CD4-positive, alpha-beta T cell treated with Interleukin-17A for 1 hour (primary cell): ENCODE results near the gene ENOX1.

Source experiments
- DNase-seq: peaks from one replicate; pipeline ENCODE4 v3.0.0-alpha.2; 2020

ENOX1 gene

DNA sequence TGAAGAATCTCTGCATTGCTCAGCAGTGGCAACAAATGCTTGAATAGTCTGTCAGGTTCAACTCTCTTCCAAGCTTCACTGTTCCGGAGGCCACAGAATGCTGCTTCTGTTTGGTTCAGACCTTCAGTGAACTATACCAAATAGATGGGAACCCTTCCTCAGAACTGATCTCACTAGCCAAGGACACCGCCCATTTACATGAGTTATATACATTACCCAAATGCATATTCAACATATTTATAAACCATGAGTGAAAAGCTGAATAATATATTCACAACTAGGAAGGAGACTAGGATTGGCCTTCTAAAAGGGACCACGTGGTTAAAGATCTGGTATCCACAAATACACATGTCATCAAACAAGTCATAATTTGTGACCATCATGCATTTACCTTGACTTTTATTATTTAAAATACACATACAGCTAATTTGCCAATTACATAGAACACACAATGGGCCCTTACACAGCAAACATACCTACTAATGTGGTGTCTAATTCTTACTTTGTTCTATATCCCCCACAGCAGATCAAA is 49.3 kb downstream of the ENOX1 start:
- DNase-seq: no peak

DNA sequence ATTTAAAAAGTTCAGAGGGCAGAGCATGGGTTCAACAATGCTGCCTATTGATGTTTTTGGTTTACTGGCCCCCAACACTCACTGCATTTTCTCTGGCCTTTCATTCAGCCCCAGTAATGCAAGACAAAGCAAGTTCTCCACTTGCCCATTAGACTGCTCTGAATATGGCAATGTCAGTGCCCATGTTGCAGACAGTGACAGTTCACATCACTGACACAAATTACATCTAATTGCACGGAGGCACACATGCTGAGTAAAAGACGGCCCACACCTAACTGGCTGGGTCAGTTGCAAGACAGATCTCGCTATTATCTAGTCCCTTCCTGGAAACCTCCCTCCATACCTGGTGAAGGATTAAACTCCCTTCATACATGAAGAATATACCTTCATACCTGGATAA is 54.0 kb downstream of the ENOX1 start:
- no peak for DNase-seq

DNA sequence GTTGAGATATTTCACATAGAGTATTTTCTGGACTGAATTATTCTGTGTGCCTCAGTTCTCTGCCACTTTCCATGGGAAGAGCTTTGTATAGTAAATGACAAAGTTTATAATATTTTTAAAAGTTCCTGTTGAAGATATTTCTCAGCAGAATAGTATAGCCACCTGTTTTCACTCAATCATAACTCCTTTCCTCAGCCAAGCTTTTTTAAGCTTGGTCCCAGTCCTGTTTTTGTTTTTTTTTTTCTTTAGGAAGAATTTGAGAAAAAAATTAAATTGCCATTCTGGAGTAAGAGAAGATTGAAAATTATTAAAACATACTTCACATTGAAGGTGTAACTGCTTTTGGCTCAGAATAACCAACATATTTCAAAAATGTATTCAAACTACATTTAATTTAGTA is 55.5 kb downstream of the ENOX1 start:
- no peak for DNase-seq

DNA sequence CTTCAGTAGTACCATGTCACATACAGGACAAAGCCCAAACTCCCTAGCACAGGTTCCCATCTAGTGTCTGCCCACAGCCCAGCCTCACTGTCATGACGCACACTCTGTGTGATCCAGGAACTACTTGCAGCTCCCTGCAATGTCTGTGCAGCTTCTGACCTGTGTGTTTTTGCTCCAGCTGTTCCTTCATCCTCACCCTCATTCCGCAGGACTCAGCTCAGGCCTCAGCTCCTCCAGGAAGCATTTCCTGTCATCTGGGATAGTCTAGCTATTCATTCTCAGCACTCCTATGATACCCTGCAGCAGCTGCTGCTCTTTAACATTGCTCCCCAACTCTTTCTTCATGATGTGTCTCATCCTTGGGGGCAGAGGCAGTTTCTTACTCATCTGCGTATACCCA is 56.1 kb downstream of the ENOX1 start:
- DNase-seq: no peak

DNA sequence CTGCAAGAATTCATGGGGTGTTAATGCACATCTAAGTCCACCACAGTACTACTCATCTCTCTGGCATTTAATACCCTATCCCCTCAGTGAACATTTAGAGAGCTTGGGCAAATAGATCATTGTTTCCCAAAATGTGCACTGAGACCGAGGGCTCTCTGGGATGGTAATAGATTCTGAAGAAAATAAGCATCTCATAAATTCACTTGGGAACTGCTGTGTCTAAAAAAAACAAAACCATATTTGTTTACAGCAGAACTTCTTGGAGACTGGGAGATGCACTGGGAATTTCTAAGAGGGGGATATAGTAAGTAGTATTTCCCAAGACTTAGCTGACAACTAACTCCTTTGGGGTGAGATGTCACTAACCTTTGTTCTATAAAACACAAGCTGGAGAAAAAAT is 58.4 kb downstream of the ENOX1 start:
- no peak for DNase-seq

DNA sequence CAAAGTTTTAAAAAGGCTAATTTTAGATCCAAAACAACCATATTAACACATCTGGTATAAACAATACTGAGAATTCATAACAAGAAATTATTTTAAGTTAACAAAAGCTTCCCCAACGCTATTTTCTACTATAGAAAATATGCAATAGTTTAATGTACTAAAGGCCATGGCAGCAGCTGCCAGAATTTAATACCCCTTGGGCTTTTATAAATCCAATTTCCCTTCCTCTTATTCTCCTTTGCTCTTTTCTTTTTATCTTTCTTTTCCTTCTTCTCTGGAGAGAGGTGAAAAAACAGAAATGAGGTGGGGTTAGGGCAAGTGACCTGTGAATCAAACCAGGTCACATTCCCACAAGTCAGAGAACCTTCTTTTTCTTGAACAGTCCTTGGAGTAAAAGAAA is 58.9 kb downstream of the ENOX1 start:
- no peak for DNase-seq

DNA sequence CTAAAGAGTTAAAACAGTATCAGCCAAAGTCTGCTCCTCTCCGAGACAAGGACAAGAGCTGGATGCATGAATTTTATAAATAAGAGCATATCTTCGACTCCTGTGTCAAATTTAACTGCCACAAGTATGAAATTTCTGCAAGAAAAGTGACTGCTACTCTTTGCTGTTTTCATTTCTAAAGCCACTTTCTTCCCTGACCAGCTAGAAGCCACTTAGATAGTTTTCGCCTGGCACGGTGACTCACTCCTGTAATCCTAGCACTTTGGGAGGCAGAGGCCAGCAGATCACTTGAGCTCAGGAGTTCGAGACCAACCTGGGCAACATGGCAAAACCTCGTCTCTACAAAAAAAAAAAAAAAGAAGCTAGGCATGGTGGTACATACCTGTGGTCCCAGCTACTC is 61.3 kb downstream of the ENOX1 start:
- DNase-seq: no peak

DNA sequence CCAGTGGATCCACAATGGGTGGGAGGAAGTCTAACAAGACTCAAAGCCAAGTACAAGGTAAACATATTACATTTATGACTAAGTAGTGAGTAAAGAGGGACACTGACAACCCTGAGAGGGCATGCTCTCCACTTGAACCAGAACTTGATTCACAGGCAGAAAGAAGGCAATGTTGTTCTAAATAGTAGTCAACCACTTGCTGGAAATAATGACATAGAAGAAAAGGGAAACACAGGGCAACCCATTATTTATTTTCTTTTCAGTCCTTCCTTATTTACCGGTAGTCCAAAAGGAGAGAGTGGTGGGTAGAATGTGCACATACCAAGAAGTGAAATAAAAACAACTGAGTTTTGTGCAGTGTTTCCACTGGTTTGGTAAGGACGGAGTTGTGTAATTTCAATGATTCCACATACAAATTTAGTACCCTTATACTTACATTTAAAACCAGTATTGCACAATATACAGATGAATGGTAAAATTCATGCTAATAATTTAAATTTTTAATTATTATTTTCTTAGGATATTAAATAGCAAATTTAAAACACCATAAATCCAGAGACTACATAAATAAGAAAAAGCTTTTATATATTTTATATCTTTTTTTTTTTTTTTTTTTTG is 65.9 kb downstream of the ENOX1 start:
- no peak for DNase-seq

DNA sequence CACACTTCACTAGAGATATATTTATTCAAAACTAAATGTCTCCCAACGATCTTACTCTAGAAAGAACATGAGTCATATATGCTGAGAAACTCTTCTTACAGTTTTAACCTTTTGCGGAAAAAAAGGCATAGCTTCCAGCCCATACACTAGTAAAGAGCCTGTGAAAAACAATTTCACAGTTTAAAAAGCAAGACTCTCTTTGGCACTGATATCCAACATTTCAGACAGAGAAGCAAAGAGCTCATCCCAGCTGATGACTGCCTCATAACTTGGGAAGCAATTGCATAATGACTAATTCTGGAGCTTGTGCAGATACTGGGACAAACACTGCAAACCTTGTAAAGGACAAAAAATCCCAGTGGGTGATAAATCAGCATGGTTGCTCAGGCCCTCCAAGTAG is 88.0 kb downstream of the ENOX1 start:
- no peak for DNase-seq

DNA sequence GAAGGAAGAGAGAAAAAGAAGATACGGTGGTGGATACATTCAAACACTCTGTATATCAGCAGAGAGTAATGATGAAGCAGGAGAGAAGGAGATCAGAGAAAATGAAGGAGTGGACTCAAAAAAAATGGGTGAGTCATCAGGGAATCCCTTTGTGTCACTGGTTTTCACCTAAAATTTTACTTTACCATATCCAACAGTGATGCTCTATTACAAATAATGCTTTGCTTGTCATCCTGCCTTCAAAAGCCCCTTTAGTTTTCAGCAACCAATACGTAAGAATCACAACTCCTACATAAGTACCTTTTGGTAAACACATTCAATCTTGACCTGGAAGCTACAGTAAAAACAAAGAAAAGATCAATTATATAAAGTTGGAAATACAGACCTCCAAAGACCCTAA is 88.8 kb downstream of the ENOX1 start:
- DNase-seq: no peak

DNA sequence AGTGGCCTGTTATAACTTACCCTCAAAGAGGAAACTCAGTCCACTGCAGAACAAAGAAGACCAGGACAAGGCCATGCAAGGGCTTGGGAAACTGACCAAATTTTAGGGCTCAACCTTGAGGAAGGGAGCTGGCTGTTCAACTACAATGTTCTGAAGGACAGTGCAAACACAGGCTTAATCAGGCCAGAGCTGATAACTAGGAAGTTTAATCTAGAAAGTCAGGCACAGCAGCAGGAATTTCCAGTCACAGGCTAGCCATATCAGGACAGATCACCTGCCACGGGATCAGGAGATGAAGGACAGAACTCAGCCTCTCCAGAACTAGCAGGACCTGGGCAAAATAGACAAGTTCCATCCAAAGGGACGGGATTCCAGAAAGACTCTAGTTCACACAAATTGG is 89.4 kb downstream of the ENOX1 start:
- no peak for DNase-seq

DNA sequence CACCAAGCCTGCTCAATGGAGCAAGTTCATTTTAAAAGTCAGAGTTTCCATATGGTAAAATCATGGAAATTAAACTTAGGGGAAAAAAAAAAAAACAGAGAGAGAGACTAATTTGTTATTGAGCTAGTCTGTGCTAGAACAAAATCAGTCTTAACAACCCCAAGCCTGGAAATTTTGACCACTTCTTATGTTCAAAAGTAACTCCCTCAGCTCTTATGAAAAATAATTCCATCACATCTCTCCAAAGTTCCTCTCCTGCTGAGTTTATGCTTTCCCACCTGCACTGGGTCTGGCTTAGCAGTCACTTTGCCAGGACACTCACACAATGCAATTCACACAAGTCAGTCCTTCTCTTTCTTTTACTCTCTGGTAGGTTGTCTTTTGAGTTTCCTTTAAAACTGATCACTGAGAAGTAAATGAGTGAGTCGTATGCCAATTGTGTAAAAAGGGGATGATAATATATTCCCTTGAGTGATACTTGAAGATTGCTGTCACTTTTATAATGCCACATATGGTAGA is 92.6 kb downstream of the ENOX1 start:
- no peak for DNase-seq

DNA sequence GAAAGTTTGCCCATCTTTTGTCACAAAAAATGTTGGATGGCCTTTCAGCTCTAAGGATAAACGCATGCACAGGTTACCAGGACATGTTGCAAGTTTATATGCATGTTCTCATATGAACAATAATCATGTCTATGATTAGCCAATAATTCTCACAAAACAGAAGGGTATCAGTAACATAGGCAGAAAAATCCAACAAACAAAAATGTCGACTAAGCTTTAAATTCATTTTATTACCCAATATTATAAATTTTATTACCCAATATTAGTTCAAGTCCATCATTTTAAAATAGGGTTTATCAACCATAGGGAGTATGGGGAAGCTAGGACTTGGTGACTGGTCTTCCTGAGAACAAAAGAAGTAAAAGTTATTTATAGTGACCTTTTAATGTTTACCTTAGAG is 93.1 kb downstream of the ENOX1 start:
- DNase-seq: no peak

DNA sequence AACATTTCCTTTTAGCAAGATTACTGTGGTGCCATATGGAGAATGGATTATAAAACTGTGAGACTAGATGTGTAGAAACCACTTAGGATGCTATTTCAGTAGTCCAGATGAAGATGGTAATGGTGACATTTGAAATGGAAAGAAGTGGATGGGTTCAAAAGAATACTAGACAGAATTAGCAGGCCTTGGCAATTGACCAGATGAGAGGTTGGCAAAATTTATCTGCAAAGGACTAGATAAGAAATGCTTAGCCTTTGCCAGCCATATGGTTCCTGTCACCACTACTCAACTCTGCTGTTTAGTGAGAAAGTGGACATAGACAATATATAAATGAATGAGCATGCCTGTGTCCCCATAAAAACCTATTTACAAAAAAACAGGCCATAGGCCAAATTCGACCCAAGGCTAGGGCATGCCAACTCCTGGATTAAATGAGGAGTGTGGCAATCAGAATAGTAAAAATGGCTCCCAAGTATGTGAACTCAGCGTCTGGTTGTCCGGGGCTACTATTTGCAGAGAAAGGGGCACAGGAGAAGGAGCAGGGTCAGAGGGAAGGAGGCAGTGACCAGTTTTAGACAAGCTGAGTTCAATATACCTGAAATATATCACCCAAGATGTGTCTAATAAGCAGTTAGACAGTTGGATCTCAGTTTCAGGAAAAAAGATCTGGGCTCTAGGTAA is 98.4 kb downstream of the ENOX1 start:
- no peak for DNase-seq

DNA sequence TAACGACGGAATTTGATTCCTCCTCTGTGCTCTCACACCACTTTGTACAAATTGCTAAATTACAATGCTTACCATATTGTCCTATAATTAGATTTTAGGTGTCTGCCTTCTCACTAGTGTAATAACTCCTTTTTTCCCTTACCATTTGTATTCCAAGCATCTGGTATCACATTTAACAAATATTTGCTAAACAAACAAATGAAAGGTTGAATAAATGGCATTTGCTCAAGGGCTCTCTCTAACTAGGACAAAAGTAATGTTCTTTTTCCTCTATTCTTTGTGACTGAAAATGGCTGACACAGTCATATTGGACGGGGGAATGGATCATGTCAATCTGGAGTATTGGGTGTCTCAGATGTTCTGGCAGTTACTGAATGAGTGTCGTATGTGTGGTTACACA is 99.7 kb downstream of the ENOX1 start:
- DNase-seq: no peak

DNA sequence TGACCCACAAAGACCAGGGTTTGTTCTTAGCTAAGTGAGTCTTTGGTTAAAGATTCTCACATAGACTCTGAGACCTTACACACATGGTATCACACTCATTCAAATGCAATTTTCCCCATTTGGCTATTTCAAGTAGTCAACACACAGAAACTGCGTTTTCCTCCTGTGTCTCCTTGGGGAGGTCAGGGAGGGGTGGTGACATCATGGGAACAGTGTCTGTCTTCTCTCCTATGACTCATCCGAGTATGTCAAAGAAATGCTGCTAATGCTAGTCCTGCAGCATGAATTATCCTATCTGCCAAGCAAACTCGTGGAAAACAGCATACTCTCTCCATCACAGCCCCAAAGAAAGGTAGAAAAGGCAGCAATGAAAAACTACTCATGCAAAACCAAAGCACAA is 100.2 kb downstream of the ENOX1 start:
- no peak for DNase-seq

DNA sequence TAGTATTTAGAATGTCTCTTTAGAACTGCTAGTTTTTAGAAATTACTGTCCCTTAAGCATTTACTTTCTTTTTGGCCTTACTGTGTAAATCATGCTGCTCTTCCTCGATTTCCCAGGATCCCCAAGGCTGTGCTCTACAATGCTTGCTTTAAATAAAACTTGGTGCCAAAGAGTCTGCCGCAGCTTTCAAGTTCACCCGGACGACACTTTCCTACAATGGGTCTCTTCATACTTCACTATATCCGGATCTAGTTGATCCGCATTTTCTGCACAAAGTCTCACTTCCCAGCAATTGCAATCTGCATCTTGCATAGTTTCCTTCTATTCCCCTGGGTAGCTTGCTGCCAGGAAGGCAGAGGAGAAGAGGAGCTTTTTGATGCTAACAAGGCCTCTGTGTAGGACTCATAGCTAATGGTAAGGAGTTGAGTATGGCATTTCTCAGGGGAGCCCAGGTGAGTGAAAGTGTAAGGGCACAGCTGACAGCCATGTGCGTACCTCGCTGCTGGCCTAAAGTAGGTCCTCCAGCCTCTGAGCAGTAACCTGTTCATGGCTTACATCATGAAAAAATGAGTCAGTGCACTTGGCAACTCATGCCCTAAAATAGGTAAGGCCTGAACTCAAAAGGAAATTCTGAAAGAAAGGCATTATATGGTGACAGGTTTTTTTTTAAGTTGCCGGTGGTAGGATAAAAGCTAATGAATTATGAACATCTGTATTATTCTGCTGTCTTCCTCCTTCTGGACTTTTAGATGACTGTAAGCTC is 101.6 kb downstream of the ENOX1 start:
- DNase-seq: no peak

DNA sequence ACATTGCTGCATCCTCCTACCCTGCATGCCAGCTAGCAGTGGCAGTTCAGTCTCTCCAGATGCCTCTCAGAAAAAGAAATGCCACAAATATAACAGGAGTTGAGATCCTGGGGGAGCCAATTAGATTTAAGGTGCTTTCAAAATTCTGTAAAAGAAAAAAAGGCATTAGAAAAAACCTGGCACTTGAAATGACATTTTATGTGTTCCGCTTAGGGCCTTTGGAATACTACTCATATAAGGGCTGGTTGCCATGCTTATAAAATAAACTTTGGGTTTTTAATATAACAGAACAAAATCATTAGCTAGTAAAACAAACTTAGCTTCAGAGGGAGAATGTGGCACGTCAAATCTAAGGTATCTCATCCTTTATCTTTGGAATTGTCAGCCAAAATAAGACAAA is 104.1 kb downstream of the ENOX1 start:
- no peak for DNase-seq

DNA sequence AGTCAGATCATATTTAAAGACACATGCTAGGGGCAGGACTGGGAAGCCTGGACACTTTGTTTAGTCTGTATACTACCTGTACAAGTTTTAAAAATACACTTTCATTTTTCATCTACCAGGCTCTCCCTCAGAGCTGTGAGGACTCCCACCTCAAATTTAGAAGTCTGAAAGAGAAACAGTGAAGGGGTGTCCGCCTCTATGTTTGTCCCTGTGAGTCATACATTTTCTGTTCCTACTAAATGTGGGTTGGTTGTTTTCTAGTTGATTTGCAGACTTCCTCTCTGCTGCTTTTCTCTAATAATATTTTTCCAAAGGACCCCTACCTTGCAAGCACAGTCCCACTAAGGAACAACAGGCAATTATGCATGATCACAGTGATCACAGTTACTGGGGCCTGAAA is 110.5 kb downstream of the ENOX1 start:
- no peak for DNase-seq

DNA sequence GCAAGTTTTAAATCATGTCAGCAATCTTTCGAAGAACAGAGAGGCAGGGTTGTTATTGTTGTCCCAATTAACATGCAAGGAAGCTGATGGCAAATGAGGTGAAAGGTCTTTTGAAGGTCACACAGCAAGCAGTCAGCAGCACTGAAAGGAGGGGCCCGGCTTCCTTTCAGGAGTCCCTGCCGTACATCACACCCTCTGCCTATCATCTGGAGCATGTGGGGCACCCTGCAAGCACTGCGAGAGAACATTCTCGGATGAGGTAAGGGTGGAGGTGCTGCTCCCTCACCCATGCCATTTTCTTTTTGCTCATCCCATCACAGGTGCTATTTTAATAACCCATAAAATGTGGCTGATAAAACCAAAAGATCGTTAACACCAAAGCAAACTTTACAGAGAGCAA is 111.2 kb downstream of the ENOX1 start:
- DNase-seq: no peak

DNA sequence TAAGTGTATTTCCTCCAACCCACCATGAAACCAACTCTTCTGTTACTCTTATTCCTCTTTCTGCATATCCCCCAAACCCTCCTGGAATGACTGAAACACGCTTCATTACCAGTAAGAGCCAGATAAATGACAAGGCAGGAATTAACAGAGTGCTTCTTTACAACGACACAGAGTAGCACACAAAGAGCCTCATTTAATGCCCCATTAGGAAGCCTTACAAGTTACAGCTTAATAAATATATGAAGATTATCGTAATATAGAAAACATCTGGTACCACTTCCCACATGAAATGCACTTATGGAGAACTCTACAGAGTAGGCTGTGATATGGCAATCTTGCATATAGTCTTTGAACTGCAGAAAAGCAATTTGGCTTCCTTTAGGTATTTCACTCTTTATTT is 116.8 kb downstream of the ENOX1 start:
- DNase-seq: no peak

DNA sequence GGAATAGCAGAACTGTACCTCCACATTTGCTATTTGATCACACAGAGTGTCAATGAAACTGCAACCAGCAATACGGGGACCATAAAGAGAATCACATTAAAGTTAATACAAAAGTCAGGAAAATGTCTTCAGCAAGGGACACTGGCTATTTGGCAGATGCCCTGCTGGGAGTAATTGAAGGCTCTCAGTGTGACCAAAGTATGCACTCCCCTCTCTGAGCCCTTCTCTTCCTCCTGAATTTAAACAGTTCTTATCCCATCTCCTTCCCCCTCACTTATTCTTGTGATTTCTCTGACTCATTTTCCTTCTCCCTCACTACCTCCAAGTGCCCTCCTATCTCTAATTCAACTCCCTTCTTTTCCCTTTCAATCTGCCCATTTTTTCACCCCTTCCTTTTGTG is 117.7 kb downstream of the ENOX1 start:
- no peak for DNase-seq

DNA sequence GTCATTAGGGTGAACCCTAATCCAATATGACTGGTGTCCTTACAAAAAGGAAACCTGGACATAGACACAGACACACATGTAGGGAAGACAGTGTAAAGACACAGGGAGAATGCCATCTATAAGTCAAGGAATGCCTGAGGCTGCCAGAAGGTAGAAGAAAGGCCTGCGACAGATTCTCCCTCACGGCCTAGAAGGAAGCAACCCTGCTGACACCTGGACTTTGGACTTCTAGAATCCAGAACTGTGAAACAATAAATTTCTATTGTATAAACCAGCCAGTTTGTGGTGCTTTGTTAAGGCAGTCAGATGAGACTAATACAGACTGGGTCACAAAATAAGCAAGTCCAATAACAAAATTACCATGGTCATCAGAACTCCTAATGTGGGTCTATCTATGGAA is 120.4 kb downstream of the ENOX1 start:
- DNase-seq: no peak

DNA sequence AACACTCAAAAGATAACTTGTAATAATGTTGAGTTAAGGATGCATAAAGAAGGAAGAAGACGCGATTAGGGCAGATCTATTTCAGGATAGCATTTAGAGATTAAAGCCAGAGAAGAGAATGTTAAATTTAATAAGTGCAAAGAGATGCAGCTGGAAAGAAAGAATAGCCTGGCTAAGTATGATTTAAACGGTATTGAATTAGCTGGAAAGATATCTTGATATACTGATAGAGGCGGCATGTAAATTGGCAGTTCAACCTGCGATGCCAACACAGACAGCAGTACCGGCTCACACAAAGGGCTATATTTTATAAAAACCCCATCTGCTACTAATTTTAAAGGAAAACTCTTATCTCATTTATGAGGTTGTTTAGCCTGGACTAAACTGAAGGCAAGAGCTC is 121.4 kb downstream of the ENOX1 start:
- DNase-seq: no peak
